HFF-Myc (cell line): ENCODE results near the gene SLC1A3.

Experiments used
- DNase-seq: peaks from one replicate; pipeline ENCODE4 v3.0.0-alpha.2; 2011; ENCODE audit warnings: low read depth; ENCODE audit errors: extremely low read depth
- H3K4me3 ChIP-seq: replicated peaks from 2 replicates; pipeline ENCODE4 v1.5.1; 2011; ENCODE audit warnings: low read depth, mild to moderate bottlenecking, control low read depth, low read length
- TF ChIP-seq, protein P1 (sequence below): IDR thresholded peaks from 2 replicates; pipeline ENCODE4 v1.5.1; 2012; ENCODE audit warnings: mild to moderate bottlenecking, low read depth, low read length, control low read depth; ENCODE audit errors: missing control alignments

SLC1A3 gene

DNA sequence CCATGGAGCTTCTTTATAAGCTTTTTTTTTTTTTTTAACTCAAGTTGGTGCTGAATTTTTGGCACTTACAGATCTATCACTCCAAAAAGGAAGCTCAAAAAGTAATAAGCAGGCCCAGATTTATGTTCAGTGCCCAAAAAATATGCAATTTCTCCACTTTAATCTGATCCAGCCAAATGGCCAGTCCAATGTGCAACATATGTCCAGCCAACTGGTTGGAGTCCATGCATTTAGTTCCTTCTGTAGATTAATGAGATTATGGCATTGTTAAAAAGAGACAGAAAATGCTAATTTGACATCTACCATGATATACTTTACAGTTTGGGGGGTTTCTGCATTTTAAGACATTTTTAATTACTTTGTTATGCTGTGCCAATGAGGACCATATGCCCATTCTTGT lies 129.5 kb downstream of the SLC1A3 start:
- TF ChIP-seq, protein P1, sequence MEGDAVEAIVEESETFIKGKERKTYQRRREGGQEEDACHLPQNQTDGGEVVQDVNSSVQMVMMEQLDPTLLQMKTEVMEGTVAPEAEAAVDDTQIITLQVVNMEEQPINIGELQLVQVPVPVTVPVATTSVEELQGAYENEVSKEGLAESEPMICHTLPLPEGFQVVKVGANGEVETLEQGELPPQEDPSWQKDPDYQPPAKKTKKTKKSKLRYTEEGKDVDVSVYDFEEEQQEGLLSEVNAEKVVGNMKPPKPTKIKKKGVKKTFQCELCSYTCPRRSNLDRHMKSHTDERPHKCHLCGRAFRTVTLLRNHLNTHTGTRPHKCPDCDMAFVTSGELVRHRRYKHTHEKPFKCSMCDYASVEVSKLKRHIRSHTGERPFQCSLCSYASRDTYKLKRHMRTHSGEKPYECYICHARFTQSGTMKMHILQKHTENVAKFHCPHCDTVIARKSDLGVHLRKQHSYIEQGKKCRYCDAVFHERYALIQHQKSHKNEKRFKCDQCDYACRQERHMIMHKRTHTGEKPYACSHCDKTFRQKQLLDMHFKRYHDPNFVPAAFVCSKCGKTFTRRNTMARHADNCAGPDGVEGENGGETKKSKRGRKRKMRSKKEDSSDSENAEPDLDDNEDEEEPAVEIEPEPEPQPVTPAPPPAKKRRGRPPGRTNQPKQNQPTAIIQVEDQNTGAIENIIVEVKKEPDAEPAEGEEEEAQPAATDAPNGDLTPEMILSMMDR, result no peak

More for the DNA sequence above, 129.5 kb downstream of the SLC1A3 start:
- H3K4me3 ChIP-seq, result no peak overlapping the region
- DNase-seq, result no peak
